22Rv1 (cell line): ENCODE measurements around the gene ACOX3.

ENCODE experiments used
- H3K27ac ChIP-seq: fragments of 450-650 bp; 2 replicates; pipeline ENCODE4 v1.5.1; 2017
- CTCF ChIP-seq: fragments of 450-650 bp; IDR thresholded peaks from 2 replicates; pipeline ENCODE4 v1.5.1; 2017; ENCODE audit warnings: mild to moderate bottlenecking
- ZFX ChIP-seq: fragments of 450-650 bp; IDR thresholded peaks from 2 replicates; pipeline ENCODE4 v1.6.1; 2017; ENCODE audit warnings: antibody characterized with exemption, borderline replicate concordance

The ACOX3 gene

DNA sequence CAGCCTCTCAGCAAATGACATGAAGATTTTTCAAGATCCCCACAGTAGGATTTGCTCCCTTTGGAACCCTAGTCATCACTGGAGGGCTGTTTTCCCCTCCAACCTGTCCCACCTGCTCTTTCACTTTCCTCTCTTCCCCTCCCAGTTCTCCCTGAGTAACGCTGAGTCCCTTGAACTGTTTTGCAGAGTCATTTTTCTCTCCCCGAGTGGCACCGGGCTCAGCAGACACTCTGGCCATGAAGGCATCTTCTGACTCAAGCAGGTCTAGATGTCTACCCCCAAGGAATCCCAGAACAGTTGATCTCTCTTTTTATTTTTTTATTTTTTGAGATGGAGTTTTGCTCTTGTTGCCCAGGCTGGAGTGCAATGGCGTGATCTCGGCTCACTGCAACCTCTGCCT lies 118.8 kb downstream of the ACOX3 start:
- no peak overlapping the region for H3K27ac ChIP-seq
- no peak for TF ChIP-seq CTCF
- no peak for TF ChIP-seq ZFX

- TF ChIP-seq CTCF, result no peak
- TF ChIP-seq ZFX, result no peak
- H3K27ac ChIP-seq, result no peak overlapping the region
Measured at GRCh38 chr4:8321220-8321619, 119.3 kb downstream of the ACOX3 start.

DNA sequence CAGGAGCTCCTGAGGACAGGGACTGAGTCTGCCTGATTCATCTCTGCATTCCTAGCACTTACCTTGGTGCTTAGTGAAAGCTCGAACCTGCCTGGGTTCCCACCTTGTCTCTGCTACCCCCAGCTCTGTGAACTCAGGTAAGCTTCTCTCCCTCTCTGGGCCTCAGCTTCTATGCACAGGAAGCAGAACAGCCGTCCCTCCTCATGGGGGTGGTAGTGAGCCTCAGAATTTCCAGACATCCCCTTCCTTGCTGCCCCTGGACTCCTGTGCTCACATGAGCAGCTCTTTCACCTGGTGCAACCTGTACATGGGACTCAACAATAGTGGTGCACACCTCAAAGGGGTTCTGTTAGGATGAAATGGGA lies 120.2 kb downstream of the ACOX3 start:
- TF ChIP-seq ZFX, result no peak
- H3K27ac ChIP-seq, result no peak overlapping the region

DNA sequence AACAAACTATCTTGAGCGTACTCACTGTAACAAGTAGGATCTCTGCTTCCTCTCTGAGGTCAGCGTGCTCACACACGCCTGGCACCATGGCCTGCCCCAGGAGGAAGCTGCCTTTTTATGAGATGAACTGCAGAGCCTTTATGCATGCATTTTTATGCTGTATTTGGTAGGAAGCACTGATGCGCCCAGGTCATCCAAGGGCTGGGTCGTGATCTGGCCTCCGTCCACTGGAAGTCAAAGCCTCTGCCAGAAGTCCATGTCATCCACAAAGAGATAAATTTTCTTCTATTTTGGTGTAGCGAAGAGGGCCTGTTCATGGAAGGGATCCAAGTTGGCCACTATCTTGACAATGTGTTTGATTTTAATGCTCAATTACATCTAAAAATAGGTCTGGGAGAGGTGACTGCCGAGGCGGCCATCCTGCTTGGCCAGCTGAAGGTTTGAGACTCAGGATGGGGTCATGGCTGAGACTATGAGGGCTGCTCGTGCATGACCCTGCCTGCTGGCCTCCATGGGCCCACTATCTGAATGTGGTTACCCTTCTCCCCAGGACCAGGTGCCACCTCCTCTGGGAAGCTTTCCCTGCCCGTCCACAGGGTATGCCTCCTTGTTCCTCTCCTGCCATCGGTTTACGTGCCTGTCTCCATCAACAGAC lies 120.7 kb downstream of the ACOX3 start:
- H3K27ac ChIP-seq, result no peak overlapping the region
- TF ChIP-seq ZFX (no peak), CTCF (no peak)

- no peak overlapping the region for H3K27ac ChIP-seq
- TF ChIP-seq CTCF (no peak), ZFX (no peak)
Measured at GRCh38 chr4:8319061-8319460, 121.5 kb downstream of the ACOX3 start.

GRCh38 chr4:8318509-8318908 lies 122.0 kb downstream of the ACOX3 start:
- no peak overlapping the region for H3K27ac ChIP-seq
- TF ChIP-seq CTCF (no peak), ZFX (no peak)

DNA sequence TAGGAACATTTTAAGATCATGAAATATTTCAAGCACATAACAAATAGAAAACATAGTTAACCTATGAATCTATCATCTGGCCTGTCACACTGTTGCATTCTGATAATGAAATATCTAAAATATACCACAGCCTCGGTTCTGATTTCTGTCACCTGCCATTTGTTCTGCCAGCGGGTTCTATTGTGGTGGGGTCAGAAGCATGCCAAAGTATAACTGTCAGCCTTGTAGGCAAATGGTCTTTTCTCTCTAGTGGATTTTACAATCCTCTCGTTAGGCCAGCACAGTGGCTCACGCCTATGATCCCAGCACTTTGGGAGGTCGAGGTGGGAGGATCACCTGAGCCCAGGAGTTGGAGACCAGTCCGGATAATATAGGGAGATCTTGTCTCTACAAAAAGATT lies 123.0 kb downstream of the ACOX3 start:
- no peak overlapping the region for H3K27ac ChIP-seq

More for the DNA sequence above, 123.0 kb downstream of the ACOX3 start:
- TF ChIP-seq ZFX, result no peak
- no peak for TF ChIP-seq CTCF
